ENCODE results near the gene FMN2. TPM values are rescaled to one million over a fixed set of nuclear protein-coding genes. Genes with fewer than 3 reads are reported as not detected.

Gene FMN2
- polyA plus RNA-seq, 2 of the 4 experiments (the other 2 are of a cell fraction) = 2.8 to 4.2 TPM

- ATAC-seq (no peak), FAIRE-seq (no peak), DNase-seq (ENCODE audit: low read depth in 1 of 2, low spot score in 1 of 2) (no peak)
- POLR2A ChIA-PET = no interaction called here
- TF ChIP-seq HOXB13 (CRISPR knock-in tag; IDR thresholded peaks at IDR 0.05; ENCODE audit: low read depth) = no peak
- TF ChIP-seq, protein P1, sequence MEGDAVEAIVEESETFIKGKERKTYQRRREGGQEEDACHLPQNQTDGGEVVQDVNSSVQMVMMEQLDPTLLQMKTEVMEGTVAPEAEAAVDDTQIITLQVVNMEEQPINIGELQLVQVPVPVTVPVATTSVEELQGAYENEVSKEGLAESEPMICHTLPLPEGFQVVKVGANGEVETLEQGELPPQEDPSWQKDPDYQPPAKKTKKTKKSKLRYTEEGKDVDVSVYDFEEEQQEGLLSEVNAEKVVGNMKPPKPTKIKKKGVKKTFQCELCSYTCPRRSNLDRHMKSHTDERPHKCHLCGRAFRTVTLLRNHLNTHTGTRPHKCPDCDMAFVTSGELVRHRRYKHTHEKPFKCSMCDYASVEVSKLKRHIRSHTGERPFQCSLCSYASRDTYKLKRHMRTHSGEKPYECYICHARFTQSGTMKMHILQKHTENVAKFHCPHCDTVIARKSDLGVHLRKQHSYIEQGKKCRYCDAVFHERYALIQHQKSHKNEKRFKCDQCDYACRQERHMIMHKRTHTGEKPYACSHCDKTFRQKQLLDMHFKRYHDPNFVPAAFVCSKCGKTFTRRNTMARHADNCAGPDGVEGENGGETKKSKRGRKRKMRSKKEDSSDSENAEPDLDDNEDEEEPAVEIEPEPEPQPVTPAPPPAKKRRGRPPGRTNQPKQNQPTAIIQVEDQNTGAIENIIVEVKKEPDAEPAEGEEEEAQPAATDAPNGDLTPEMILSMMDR (IDR thresholded peaks at IDR 0.05) = no peak
- TF ChIP-seq ZNF302 (CRISPR knock-in tag; IDR thresholded peaks at IDR 0.05) = no peak
- TF ChIP-seq GATA3 (IDR thresholded peaks at IDR 0.05; ENCODE audit: borderline replicate concordance) = no peak
- TF ChIP-seq EHMT2 (IDR thresholded peaks at IDR 0.05; ENCODE audit: low read depth) = no peak
- no peak for TF ChIP-seq KDM5A (IDR thresholded peaks at IDR 0.05)
- TF ChIP-seq MYC (IDR thresholded peaks at IDR 0.05; ENCODE audit: borderline replicate concordance, low read length) = no peak
- TF ChIP-seq HMGXB4 (CRISPR knock-in tag; IDR thresholded peaks at IDR 0.05; ENCODE audit: borderline replicate concordance) = no peak
- TF ChIP-seq RNF2 (IDR thresholded peaks at IDR 0.05; ENCODE audit: borderline replicate concordance, low read depth) = no peak
- no peak for TF ChIP-seq CHD4 (IDR thresholded peaks at IDR 0.05; ENCODE audit: borderline replicate concordance)
- no peak for TF ChIP-seq NFE2L2 (conservative IDR thresholded peaks at IDR 0.05; ENCODE audit: low read length)
- no peak overlapping the region for H3K4me2 ChIP-seq
- peaks cover 21% of the 10 kb centered on the region for H3K4me1 ChIP-seq
- no peaks in the 10 kb centered on the region for H3K9me3 ChIP-seq
- H3K4me3 ChIP-seq = no peak overlapping the region
- 47% methylated on average over 2 of the region's 2 CpGs for WGBS (ENCODE audit: missing lambda C conversion rate)
- no peak overlapping the region for H3K27ac ChIP-seq
- CTCF ChIA-PET = no interaction called here
Observed at GRCh38 chr1:240090014-240090413, 1.7 kb upstream of the FMN2 start.

DNA sequence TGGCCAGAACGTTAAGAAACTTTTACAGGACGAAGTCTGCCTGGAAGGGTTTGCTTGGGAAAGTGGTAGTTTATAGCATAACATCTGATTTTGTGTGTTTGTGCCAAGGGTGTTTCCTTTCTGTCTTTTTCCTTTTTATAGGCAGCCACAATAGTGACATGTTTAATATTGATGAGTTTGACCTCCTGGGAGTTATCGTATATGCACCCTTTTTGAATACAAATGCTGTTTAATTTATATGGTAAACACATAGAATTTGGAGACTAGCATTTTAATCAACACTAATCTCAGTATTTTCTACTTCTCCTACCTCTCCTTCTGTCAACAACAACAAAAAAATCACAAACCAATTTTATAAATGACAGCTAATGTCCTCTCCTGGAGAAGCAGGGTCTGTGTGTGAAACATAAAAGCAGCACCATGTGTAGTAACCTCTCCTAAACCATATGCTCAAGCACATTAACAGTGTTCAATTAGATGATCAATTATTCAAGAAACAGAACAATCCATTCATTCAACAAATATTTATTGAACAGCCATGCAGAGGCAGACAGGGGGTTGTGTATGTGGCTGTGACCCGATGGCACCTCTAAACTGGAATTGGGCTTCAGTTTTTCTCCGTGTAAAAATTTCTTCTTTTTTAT, 604 bp upstream of the FMN2 start:
- peak overlapping the region; percentile 76 to 90 for H3K27ac ChIP-seq
- peak in 1 of 2 experiments; percentile 14 for DNase-seq (ENCODE audit: low read depth in 1 of 2, low spot score in 1 of 2)
- no peak for ATAC-seq

More for the DNA sequence above, 604 bp upstream of the FMN2 start:
- POLR2A ChIA-PET = interaction anchor here (0.9 kb wide), 1 partner anchor 60 kb away, joined by 3 read pairs; no protein-coding TSS in a partner anchor
- TF ChIP-seq, protein P2, sequence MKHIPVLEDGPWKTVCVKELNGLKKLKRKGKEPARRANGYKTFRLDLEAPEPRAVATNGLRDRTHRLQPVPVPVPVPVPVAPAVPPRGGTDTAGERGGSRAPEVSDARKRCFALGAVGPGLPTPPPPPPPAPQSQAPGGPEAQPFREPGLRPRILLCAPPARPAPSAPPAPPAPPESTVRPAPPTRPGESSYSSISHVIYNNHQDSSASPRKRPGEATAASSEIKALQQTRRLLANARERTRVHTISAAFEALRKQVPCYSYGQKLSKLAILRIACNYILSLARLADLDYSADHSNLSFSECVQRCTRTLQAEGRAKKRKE (CRISPR knock-in tag; IDR thresholded peaks at IDR 0.05; ENCODE audit: low read depth) = no peak
- TF ChIP-seq HOXA7 (CRISPR knock-in tag; IDR thresholded peaks at IDR 0.05) (no peak), RFX5 (IDR thresholded peaks at IDR 0.05) (no peak), POLR2AphosphoS2 (conservative IDR thresholded peaks at IDR 0.05; ENCODE audit: low read length) (no peak), RCOR1 (IDR thresholded peaks at IDR 0.05; ENCODE audit: low read depth, low read length) (no peak), ZSCAN20 (CRISPR knock-in tag; IDR thresholded peaks at IDR 0.05) (no peak), ZNF302 (CRISPR knock-in tag; IDR thresholded peaks at IDR 0.05) (no peak), EHF (CRISPR knock-in tag; IDR thresholded peaks at IDR 0.05) (no peak), MAZ (IDR thresholded peaks at IDR 0.05; ENCODE audit: borderline replicate concordance, low read depth, low read length) (no peak), CHD4 (IDR thresholded peaks at IDR 0.05; ENCODE audit: borderline replicate concordance) (no peak), HMGXB4 (CRISPR knock-in tag; IDR thresholded peaks at IDR 0.05; ENCODE audit: borderline replicate concordance) (no peak), TFCP2L1 (CRISPR knock-in tag; IDR thresholded peaks at IDR 0.05) (no peak), MAFK (IDR thresholded peaks at IDR 0.05; ENCODE audit: partially characterized antibody) (no peak), MYC (IDR thresholded peaks at IDR 0.05; ENCODE audit: borderline replicate concordance, low read length) (no peak), TP53 (CRISPR knock-in tag; IDR thresholded peaks at IDR 0.05) (no peak), EHMT2 (IDR thresholded peaks at IDR 0.05; ENCODE audit: low read depth) (no peak), NPAS2 (CRISPR knock-in tag; IDR thresholded peaks at IDR 0.05; ENCODE audit: borderline replicate concordance) (no peak), ZC3H11A (IDR thresholded peaks at IDR 0.05) (no peak), BHLHE40 (IDR thresholded peaks at IDR 0.05; ENCODE audit: low read depth, low read length) (no peak)
- peaks cover 29% of the 10 kb centered on the region for H3K4me1 ChIP-seq
- H3K4me2 ChIP-seq = peak overlapping the region; percentile 97
- no peaks in the 10 kb centered on the region for H3K9me3 ChIP-seq
- CTCF ChIA-PET = interaction anchor here (1.2 to 2.0 kb wide), 6 partner anchors 9 to 61 kb away, joined by 3 to 8 read pairs (median 6); no protein-coding TSS in a partner anchor
- WGBS (ENCODE audit: missing lambda C conversion rate) = 45% methylated on average over 5 of the region's 5 CpGs
- peak overlapping the region; percentile 71 for H3K4me3 ChIP-seq
- no peak for FAIRE-seq
